Endothelial cell of umbilical vein (primary cell): ENCODE data around the gene CALHM5. TPM values are rescaled to one million over a fixed set of nuclear protein-coding genes. Genes with fewer than 3 reads are reported as not detected.

Experiments
- BruUV-seq: library from RNA; stranded (reverse); fragments of 400-500 nt; replicated peaks from 2 replicates; lab custom pipeline; 2021; lab: Mats Ljungman, UMichigan
- CTCF ChIA-PET: fragments of 300-600, 350-600 bp; sonication (Branson Sonifier 250); formaldehyde crosslinking; loops from one replicate; lab custom pipeline; 2021; ENCODE audit warnings: antibody characterized with exemption, inconsistent platforms; lab: Charles Lee
- POLR2A ChIA-PET: fragments of 300-600, 350-600 bp; sonication (Branson Sonifier 250); formaldehyde crosslinking; loops from one replicate; lab custom pipeline; 2021; ENCODE audit warnings: antibody characterized with exemption, inconsistent platforms; lab: Charles Lee
- DNase-seq: peaks from one replicate; pipeline ENCODE4 v3.0.0-alpha.2; 2011; ENCODE audit warnings: low read depth, low spot score
- FAIRE-seq: peaks from 2 replicates; lab custom pipeline; 2011; peaks lifted over from hg19 to GRCh38; lab: Jason Lieb, UNC
- H2AFZ ChIP-seq: 2 replicates; pipeline ENCODE4 v1.6.0; 2012; ENCODE audit warnings: low read depth, low read length, control low read depth, inconsistent platforms
- H3K27ac ChIP-seq: 2 replicates; pipeline ENCODE4 v1.5.1; 2011; ENCODE audit warnings: low read depth, mild to moderate bottlenecking, control low read depth, low read length, moderate library complexity; ENCODE audit not compliant: insufficient read depth
- H3K27me3 ChIP-seq, 2 experiments: 2 replicates each; pipeline versions ENCODE4 v1.6.0 to v1.6.1; 2011; ENCODE audit warnings: low read length in 2 of 2, mixed read lengths in 1 of 2; ENCODE audit not compliant: control insufficient read depth in 2 of 2, insufficient read depth in 2 of 2
- H3K36me3 ChIP-seq, 2 experiments: 2 replicates in 1 of 2; 3 replicates in 1 of 2; pipeline ENCODE4 v1.5.1; 2011; ENCODE audit warnings: low read length in 2 of 2, mild to moderate bottlenecking in 1 of 2, moderate library complexity in 1 of 2; ENCODE audit not compliant: control insufficient read depth in 2 of 2, insufficient read depth in 2 of 2; ENCODE audit errors: extremely low read depth in 1 of 2
- H3K4me1 ChIP-seq: 3 replicates; pipeline ENCODE4 v1.5.1; 2011; ENCODE audit warnings: mild to moderate bottlenecking, low read length; ENCODE audit not compliant: control insufficient read depth, insufficient read depth; ENCODE audit errors: extremely low read depth
- H3K4me2 ChIP-seq: 2 replicates; pipeline ENCODE4 v1.6.1; 2011; ENCODE audit warnings: low read length, control low read depth, mixed read lengths; ENCODE audit not compliant: insufficient read depth
- H3K4me3 ChIP-seq, 3 experiments: fragments of 200-600 bp in 1 of 3; sonication (generic), shearing (Covaris generic) in 1 of 3; replicated peaks in 1 of 3; 2 replicates each; pipeline ENCODE4 v1.5.1; 2011 to 2016; ENCODE audit warnings: control low read depth in 3 of 3, low read length in 3 of 3, mild to moderate bottlenecking in 2 of 3, inconsistent platforms in 1 of 3, low read depth in 1 of 3, moderate library complexity in 1 of 3; ENCODE audit not compliant: insufficient read depth in 1 of 3
- H3K79me2 ChIP-seq: 2 replicates; pipeline ENCODE4 v1.6.0; 2012; ENCODE audit warnings: low read length, inconsistent platforms; ENCODE audit not compliant: control insufficient read depth, insufficient read depth
- H3K9ac ChIP-seq: replicated peaks from 2 replicates; pipeline ENCODE3; 2011; ENCODE audit warnings: low read length, control low read depth; ENCODE audit not compliant: insufficient read depth; ENCODE audit errors: extremely low read depth
- H3K9me1 ChIP-seq: replicated peaks from 3 replicates; pipeline ENCODE4 v1.6.0; 2011; ENCODE audit warnings: mild to moderate bottlenecking, low read length; ENCODE audit not compliant: control insufficient read depth, insufficient read depth; ENCODE audit errors: extremely low read depth
- H3K9me3 ChIP-seq: replicated peaks from 2 replicates; pipeline ENCODE4 v1.5.1; 2012; ENCODE audit warnings: low read length, inconsistent platforms; ENCODE audit not compliant: control insufficient read depth, insufficient read depth
- H4K20me1 ChIP-seq: replicated peaks from 2 replicates; pipeline ENCODE3; 2011; ENCODE audit warnings: mild to moderate bottlenecking, low read length; ENCODE audit not compliant: control insufficient read depth, insufficient read depth; ENCODE audit errors: extremely low read depth
- CTCF ChIP-seq, 2 donors: IDR thresholded peaks; 1 replicate in 1 of 2; 2 replicates in 1 of 2; pipeline ENCODE4 v1.5.1; 2011; ENCODE audit warnings: low read length in 2 of 2, mild to moderate bottlenecking in 2 of 2, moderate library complexity in 2 of 2, control low read depth in 1 of 2, inconsistent platforms in 1 of 2, low read depth in 1 of 2; ENCODE audit not compliant: insufficient read depth in 1 of 2; ENCODE audit errors: extremely low read depth in 1 of 2
- EZH2 ChIP-seq: IDR thresholded peaks from 2 replicates; pipeline ENCODE4 v1.6.1; 2012; ENCODE audit warnings: borderline replicate concordance, low read depth, mild to moderate bottlenecking, moderate library complexity, low read length, inconsistent platforms; ENCODE audit not compliant: severe bottlenecking
- FOS ChIP-seq: IDR thresholded peaks from 2 replicates; pipeline ENCODE4 v1.6.1; 2011; ENCODE audit warnings: mild to moderate bottlenecking, low read length, moderate library complexity, borderline replicate concordance; ENCODE audit not compliant: insufficient read depth
- GATA2 ChIP-seq: IDR thresholded peaks from 2 replicates; pipeline ENCODE4 v1.7.0; 2011; ENCODE audit warnings: low read depth, mild to moderate bottlenecking, moderate library complexity, mixed read lengths, low read length; ENCODE audit not compliant: insufficient read length, insufficient read depth
- MAX ChIP-seq: IDR thresholded peaks from 2 replicates; pipeline ENCODE4 v1.6.1; 2011; ENCODE audit not compliant: insufficient read depth, insufficient read length
- MYC ChIP-seq: IDR thresholded peaks from one replicate; pipeline ENCODE4 v1.6.1; 2011; ENCODE audit warnings: mild to moderate bottlenecking, low read depth, low read length
- POLR2A ChIP-seq: IDR thresholded peaks from 2 replicates; pipeline ENCODE4 v1.6.1; 2012; ENCODE audit warnings: low read depth, mild to moderate bottlenecking, control low read depth, low read length
- dilution Hi-C: fragments of 300-500 bp; cut with MboI; formaldehyde crosslinking; loops from one replicate; pipeline ENCODE4 v1.15.0; 2019; ENCODE audit warnings: low sequenced_read_pairs; ENCODE audit not compliant: extremely low pct_ligation_motif_present
- intact Hi-C: fragments of 100-400 bp; cut with micrococcal nuclease; formaldehyde crosslinking; loops from one replicate; pipeline ENCODE4 v1.10.0; 2022
- polyA plus RNA-seq, 4 experiments: library from polyadenylated mRNA; depleted of rRNA in 3 of 4; stranded (reverse) in 3 of 4; unstranded in 1 of 4; fragments of >200 nt; gene quantifications; 2 replicates each; pipeline versions ENCODE4 v1.2.1 to v1.2.3, GENCODE V29; 2011 to 2012; ENCODE audit warnings: missing spikeins in 1 of 4
- total RNA-seq: library from RNA; stranded (reverse); gene quantifications from 2 replicates; pipeline ENCODE4 v1.2.3, GENCODE V29; 2021

The CALHM5 gene
- total and polyA plus RNA-seq, 2 donors (not counting 3 experiments of a cell fraction or from before 2014, with no cell fraction given), result 4.5 to 6.6 TPM

- TF ChIP-seq GATA2 (no peak), POLR2A (no peak), MAX (no peak), CTCF (IDR thresholded peaks at IDR 0.05; ENCODE audit: extremely low read depth in 1 of 2, insufficient read depth in 1 of 2, low read depth in 1 of 2, low read length in 2 of 2) (no peak), MYC (no peak)
- dilution Hi-C loops, result no loop called here
- FAIRE-seq (no peak), DNase-seq (no peak)
- Histone ChIP-seq H3K79me2 (no peaks in the 10 kb centered on the region), H3K27me3 (peaks cover 0 to 2% of the 10 kb centered on the region in 2 experiments), H3K9me1 (no peaks in the 10 kb centered on the region), H3K9me3 (no peaks in the 10 kb centered on the region), H3K4me3 (no peak overlapping the region), H3K36me3 (no peaks in the 10 kb centered on the region), H3K9ac (no peak overlapping the region), H2AFZ (no peak overlapping the region), H4K20me1 (no peaks in the 10 kb centered on the region), H3K27ac (no peak overlapping the region), H3K4me2 (no peak overlapping the region), H3K4me1 (no peaks in the 10 kb centered on the region)
- BruUV-seq, result no TSS peak
- POLR2A ChIA-PET, result no interaction called here
- CTCF ChIA-PET, result interaction anchor here (0.7 to 4.5 kb wide), 28 partner anchors 9 to 318 kb away, joined by 3 to 103 read pairs (median 4); partner anchors contain the start of genes CALHM4, CALHM5, RSPH4A and RWDD1
- intact Hi-C loops, result no loop called here
These were observed 23.7 kb downstream of the CALHM5 start for GRCh38 chr6:116535109-116535508.

GRCh38 chr6:116536216-116536621, 24.8 kb downstream of the CALHM5 start:
- ChIA-PET CTCF (interaction anchor here (1.0 to 6.6 kb wide), 8 partner anchors 19 to 267 kb away, joined by 3 to 73 read pairs (median 13); partner anchors contain the start of gene CALHM5), POLR2A (no interaction called here)
- dilution Hi-C loops (no loop called here), intact Hi-C loops (loop anchor here (1.0 to 2.0 kb wide), 3 partner anchors 25 to 311 kb away; no protein-coding TSS in a partner anchor)
- H3K4me1 ChIP-seq, result no peaks in the 10 kb centered on the region
- H4K20me1 ChIP-seq, result no peaks in the 10 kb centered on the region
- TF ChIP-seq EZH2 (no peak), CTCF (IDR thresholded peaks at IDR 0.05; ENCODE audit: extremely low read depth in 1 of 2, insufficient read depth in 1 of 2, low read depth in 1 of 2, low read length in 2 of 2) (peak; percentile 43 to 51), POLR2A (no peak), FOS (no peak), GATA2 (no peak), MYC (no peak)
- no peak overlapping the region for H3K9ac ChIP-seq
- H3K9me1 ChIP-seq, result no peaks in the 10 kb centered on the region
- H3K36me3 ChIP-seq, result no peaks in the 10 kb centered on the region
- H3K4me2 ChIP-seq, result no peak overlapping the region
- DNase-seq (peak; percentile 71), FAIRE-seq (peak; percentile 69)
- no peaks in the 10 kb centered on the region for H3K9me3 ChIP-seq
- no TSS peak for BruUV-seq
- no peaks in the 10 kb centered on the region for H3K79me2 ChIP-seq
- peaks cover 0 to 2% of the 10 kb centered on the region in 2 experiments for H3K27me3 ChIP-seq
- no peak overlapping the region for H3K27ac ChIP-seq
- H2AFZ ChIP-seq, result peak overlapping the region; percentile 56
- no peak overlapping the region for H3K4me3 ChIP-seq
